Upper lobe of left lung (tissue), 4 donors: ENCODE data around the gene CNTN2.

Source experiments
- CTCF ChIP-seq, 6 experiments: fragments of 450-650 bp in 4 of 6; fragments of 200-600 bp in 2 of 6; sonication (generic) in 2 of 6; IDR thresholded peaks; one replicate each; pipeline ENCODE4 v1.5.1; 2016 to 2019; ENCODE audit warnings: antibody characterized with exemption in 6 of 6
- EP300 ChIP-seq, 4 donors: sonication (generic); formaldehyde crosslinking; IDR thresholded peaks; one replicate each; pipeline ENCODE4 v1.5.1; 2017; ENCODE audit warnings: antibody characterized with exemption in 4 of 4, control low read depth in 2 of 4
- POLR2A ChIP-seq, 4 donors: fragments of 450-650 bp; IDR thresholded peaks; one replicate each; pipeline ENCODE4 v1.5.1; 2016 to 2017; ENCODE audit warnings: antibody characterized with exemption in 4 of 4, mild to moderate bottlenecking in 2 of 4

GRCh38 chr1:205017001-205017400 is 26.0 kb upstream of the CNTN2 start:
- TF ChIP-seq CTCF (IDR thresholded peaks at IDR 0.05) = no peak
- TF ChIP-seq EP300 (IDR thresholded peaks at IDR 0.05) = no peak
- TF ChIP-seq POLR2A (IDR thresholded peaks at IDR 0.05) = no peak
